HG02840 (cell line): ENCODE data around the gene SLC1A2.

Experiments used
- ATAC-seq: cut with Tn5 transposase; IDR thresholded peaks from one replicate; pipeline ENCODE4 v1.9.1; 2021; ENCODE audit warnings: mild to moderate bottlenecking, moderate library complexity, moderate number of reproducible peaks; ENCODE audit not compliant: unreplicated experiment, low FRiP score

Gene SLC1A2

DNA sequence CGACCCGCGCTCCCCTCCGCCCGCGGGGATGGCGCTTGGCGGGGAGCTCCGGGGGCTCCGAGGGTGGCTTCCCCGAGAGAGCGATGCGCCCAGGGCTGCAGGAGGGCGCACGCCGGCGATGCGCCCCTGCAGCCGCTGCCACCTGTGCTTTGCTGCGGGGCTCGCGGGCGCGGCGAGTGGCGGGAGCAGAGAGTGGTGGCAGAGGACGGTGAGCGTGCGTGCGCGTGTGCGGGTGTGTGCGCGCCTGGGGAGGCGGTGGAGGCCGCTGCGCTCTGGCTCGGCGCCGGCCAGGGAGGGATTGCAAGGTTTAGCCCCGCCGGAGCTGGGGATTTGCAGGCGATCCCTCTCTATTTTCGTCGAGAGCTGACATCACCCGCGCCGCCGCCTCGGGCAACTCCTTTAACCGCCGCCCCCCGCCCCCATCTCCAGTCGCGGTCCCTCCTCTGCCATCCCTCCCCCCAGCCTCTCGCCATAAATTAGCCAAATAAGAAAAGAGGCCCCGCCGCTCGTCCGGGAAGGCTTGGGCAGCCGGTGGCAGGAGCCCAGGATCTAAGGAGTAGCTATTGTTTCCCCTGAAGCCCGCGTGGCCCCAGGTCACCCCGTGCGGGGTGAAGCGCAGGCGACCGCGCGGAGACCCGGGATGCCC, at the start of gene SLC1A2:
SLC1A2 (minus strand) TSS at position 375 of the 646 bp plus-strand sequence. CDS start 592 bp downstream, outside the sequence.
- ATAC-seq = no peak

DNA sequence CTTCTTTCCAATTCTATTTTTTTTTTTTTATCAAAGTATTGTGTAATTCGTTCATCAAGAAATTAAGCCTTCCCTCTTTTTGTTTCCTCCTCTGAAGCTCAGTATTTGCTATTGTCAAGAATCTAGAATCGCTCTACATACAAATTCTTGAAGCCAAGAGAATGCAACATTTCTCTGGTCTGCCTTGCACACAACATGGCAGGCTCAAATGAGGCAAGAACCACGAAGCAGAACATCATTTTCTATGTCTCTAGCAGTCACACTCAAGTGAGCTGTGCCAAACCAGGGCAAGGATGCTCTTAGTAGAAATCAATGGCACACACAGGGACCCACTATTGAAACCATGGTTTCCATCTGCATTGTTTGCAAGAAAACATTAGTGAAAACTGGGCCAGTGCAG, 46.7 kb upstream of the SLC1A2 start:
- ATAC-seq = no peak

DNA sequence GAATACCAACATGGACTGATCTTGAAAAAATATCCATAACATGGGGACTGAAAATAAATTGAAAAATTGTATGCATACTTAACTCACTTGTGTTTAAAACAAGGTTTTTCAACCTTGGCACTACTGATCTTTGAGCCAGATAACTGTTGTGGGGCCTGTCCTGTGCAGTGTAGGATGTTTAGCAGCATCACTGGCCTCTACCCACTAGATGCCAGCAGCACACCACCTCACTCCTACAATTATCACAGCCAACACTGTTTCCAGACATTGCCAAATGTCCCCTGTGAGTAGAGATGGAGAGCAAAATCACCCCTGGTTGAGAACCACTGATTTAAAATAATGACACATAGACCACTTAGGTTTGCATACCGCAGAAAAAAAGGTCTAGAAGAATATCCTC, 45.0 kb upstream of the SLC1A2 start:
- ATAC-seq = no peak

DNA sequence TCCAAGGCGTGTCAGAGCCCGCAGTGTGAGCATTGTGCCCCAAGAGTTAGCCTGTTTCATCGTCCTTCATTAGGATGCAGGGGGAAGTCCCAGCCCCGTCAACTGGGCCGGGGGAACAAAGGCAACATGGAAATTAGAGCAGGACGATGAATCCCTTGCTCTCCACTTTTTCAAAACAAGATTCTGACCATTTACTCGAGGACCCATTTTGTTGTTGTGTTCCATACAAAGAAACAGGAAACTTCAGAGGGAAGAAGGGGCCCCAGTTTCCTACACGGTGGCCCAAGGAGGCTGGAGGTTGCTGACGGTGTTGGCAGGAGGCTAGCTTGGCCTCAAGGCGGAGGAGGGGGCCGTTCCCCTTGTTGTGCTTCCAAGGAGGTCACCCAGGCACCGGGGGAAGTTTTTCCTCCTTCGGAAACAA, 44.0 kb upstream of the SLC1A2 start:
- no peak for ATAC-seq

DNA sequence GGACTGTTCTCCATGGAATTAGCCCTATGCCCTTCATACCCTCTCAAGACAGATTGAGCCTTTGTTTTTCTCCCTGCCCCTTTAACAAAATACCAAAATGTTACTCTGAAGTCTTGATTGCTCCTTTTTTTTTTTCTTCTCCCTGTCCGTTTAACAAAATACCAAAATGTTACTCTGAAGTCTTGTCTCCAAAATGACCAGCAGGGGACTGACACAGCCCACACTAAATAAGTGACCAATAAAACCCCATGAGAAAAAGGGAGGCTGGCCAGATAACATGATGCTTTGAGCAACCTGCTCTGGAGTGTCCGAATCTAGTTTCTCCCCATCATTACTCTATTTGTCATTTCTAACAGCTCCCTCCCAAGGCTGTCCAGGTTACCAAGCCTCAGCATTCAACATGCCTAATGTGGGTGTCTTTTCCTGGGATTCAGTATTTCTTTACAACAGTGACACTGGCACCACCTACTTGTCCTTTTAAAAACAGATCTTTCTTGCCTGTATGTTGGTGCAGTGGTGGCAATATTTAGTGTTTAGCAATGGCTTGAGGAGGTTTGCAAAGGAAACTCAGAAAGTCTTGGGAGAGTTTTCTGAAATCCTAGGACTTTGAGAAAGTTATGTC, 42.7 kb upstream of the SLC1A2 start:
- no peak for ATAC-seq

DNA sequence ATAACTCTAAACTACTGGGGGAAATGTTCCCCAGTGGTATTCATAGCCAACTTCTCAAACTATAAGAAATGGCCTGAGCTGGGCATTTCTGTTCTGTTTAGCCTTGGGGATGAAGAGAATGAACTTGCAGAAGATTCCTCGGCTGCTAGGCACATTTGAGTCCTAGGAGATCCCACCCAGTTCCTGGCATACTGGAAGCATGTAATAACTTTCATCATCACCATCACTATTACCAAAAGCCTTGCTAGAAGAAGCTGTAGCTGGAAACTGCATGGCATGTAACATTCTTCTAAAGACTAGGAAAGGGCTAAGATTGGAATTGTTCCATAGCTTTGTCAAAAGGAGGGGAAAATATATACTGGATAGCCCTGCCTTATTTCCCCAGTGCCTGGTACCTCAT, 40.1 kb upstream of the SLC1A2 start:
- no peak for ATAC-seq

DNA sequence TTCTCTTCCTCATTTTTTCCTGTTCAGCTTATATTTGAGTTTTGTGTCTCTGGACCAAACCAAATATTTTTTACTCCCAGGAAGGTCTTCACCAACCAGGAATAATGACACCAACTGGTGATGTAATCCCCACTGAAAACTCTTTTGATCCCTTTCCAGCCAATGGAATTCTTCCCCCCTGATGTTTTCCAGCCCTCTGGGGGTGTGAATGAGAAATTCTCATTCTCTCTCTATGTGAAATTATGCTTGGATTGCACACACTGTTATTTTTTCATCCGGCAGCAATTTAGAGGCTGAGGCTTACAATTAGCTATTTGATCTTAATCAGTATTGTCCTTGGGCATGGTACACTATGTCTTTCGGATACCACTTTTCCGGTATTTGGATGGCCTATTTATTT, 39.5 kb upstream of the SLC1A2 start:
- no peak for ATAC-seq

DNA sequence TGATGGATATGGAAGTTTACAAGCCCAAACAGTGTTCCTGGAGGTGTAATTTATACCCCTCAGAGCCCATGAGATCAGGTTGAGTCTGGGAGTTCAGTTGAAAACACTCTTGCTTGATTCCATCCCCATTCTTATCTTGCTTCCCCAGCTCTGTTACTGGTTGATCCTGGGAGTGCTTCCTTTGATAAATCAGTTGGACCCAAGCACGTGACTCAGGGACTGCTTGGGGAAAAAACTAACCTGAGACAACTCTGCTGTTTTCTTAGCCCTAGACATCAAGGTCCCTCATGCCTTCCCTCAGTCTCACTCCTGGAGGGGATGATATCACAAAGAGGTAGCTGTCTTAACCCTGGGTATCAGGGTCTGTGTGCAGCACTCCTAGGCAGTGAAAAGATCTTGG, 35.0 kb upstream of the SLC1A2 start:
- no peak for ATAC-seq

DNA sequence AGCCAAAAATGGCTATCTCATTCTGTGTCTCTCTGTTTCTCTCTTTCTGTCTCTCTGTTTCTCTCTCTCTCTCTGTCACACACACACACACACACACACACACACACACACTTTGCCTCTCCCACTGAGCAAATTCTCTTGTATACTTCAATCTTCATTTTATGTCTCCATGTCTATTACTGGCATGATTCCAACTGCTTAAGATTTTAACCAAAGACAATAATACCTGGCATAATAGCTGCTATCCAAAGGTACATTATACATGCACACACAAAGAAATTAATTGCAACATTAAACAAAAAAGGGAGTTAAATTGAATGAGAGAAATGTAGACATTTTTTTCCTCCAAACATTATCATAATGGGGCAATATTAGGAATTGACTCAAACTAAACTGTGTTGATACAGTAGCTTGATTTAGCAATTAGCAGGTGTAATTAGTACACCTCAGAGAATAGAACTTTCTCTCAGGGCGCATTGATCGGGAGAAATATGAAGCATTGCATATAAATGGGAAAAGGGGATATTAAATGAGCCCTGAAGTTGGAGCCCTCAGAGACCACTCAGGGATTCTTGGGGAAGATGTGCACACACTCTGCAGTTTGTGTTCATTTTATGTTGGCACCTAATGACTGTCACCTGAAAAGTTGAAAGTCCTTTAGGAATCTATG, 17.4 kb upstream of the SLC1A2 start:
- ATAC-seq = no peak

DNA sequence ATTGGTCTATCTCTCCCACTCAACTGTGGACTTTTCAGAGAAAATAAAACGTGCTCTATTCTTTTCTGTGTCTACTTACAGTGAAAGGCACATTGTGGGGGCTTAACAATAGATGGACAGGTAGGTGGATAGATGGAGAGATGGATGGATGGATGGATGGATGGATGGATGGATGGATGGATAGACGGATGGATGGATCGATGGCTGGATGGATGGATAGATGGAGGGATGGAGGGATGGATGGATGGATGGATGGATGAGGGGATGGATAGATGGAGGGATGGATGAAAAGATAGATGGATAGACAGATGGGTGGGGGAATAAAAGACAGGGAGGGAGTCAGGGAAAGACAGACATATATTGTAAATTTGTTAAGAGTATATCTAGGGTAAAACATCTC, 14.2 kb upstream of the SLC1A2 start:
- no peak for ATAC-seq

DNA sequence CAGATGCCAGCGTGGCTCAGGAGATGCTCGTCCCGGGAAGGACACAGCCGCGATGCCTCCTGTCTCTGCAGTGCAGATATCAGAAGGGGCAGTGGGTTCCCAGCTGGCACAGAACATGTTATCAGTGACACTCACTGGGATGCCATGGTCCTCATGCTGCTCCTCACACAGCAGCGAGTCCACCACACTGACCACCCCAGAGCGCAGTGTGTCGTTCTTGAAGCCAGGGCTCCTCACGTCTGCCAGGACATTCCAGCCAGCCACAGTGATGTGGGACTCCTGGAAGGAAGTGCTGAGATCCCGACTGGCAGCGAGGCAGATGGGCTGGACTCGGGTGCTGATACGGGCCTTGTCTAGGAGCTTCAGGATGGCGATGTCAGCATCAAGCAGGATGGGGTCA, 13.1 kb upstream of the SLC1A2 start:
- ATAC-seq = no peak

DNA sequence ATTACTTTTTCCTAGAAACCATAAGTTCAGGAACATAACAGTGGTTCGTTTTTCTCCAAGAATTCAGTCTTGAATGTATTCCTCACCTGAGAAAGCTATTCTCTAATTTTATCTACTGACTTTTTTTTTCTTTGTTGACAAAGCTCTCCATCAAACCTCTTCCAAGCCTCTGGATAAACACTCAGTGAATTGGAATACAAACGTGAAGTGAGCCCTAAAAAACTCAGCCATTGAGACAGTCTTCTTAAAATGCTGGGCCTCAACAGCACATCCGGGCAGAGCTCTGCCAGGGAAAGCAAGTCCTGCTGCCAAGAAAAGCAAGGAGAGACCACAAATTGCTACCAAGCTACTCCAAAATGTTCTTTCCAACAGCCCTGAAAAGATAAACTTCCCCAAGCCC, 7.7 kb upstream of the SLC1A2 start:
- ATAC-seq = no peak

DNA sequence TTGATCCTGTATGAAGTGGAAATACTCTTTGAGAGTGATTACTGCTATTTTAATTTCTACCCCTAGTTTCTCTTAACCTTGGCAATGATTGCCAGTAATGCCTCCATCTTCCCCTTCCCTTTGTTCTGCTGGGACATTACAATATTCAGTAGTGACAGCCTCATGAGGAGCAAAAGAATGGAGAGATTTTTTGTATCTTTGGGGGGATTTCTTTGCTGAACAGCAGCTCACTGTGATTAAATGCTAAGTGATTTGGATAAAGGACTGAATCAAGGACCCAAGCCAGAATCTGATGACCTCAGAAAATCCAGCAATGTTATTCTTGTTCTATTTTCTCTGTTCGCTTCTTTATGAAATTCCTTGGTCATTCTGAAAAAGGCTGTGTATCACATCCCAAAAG, 7.0 kb upstream of the SLC1A2 start:
- no peak for ATAC-seq

DNA sequence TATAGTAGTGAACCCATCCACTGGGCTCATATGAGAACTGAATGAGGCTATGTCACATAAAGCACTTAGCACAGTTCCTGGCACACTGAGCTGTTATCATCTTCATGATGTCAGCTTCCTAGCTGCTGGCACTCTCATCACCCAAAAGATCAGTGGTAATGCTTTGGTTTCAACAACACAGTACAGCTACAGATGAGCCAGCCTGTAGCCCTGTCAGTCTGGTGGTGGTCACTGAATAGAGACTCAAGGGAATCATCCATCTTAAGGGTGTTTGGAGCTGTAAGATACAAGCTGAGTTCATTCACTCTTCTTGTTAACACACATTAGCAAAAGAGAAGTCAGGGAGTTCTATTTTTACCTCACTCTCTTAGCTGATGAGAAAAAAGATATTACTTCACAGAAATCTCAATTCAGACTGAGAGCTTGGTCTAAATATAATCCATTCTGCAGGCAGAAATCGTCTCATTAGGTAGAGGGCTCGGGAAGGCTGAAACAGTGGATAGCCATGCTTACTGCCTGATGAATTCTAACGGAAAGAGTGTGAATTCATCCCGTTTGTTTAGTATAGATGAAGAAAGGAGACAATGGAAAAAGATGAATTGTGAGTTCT, 6.3 kb upstream of the SLC1A2 start:
- ATAC-seq = no peak

DNA sequence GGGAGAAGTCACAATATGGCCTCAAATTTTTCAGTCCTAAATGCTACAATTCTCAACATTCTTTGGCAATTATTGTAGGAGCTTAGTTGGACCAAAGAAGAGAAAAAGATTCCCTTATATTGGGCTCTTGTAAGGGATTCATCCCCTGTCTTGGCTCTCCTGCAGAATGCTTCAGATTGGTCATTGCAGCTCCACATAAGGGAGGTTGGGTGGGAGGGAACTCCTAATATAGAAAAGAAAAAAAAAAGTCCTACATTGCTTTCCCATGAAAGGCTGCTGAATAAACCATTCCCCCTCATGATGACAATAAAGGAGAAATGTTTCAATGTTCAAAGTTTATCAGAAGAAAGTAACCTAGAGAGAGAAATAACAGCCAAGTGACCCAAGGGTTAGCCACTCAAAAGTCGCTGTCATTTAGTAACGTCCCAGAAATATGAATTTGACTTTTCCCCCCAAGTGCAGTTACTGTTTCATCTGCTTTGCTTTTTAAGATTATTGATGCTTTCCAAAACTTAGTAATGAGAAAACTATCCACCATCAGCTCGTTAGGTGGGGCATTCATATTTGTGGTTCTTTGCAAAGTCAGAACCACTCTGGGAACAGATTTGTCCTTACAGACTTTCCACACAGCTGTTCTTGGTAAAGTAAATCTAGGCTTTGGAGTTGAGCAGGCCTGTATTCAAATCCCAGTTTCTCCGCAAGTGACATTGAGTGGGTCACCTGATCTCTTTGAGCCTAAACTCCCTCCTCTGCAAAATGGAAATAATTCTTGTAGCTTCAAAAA, 5.0 kb upstream of the SLC1A2 start:
- ATAC-seq = no peak

DNA sequence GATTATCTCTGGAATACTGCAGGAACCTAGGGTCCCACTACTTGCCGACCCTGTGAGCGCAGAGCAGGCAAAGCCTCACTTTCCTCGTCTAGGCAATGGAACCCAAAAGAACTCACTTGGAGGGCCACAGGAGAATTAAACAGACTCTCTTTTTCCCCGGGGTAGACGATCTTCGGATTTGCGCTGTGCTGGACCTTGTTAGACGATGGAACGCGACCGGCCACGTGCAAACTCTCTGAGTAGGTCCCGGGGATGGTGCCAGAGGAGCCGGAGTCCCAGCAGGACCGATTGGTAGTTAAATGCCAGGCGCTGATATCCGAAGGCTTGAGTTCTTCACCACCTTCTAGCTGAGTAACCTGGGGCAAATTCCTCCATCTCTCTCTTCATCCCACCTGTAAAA, 1.0 kb upstream of the SLC1A2 start:
- no peak for ATAC-seq

DNA sequence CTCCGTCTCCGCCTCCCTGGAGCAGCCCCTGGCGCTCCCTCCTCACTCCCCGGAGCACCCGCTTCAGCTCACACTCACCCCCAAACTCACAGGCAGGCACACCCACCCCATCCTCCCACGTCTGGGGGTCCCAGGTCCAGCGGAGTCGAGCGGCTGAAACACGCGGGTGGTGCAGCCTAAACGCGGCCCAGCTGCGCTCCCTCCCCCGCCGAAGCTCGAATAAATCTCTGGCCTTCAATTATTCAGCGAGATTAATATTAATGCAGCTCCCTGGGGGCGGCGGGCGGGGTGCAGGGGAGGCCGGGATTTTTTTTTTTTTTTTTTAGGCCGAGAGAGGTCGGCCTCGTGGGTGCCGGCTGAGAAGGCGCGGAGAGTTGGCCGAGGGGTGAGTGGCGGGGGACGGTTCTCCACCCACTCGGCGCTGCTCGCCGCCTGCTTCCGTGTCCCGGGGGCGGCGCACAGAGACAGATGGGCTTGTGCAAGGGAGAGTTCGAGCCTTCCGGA, 524 bp upstream of the SLC1A2 start:
- no peak for ATAC-seq

DNA sequence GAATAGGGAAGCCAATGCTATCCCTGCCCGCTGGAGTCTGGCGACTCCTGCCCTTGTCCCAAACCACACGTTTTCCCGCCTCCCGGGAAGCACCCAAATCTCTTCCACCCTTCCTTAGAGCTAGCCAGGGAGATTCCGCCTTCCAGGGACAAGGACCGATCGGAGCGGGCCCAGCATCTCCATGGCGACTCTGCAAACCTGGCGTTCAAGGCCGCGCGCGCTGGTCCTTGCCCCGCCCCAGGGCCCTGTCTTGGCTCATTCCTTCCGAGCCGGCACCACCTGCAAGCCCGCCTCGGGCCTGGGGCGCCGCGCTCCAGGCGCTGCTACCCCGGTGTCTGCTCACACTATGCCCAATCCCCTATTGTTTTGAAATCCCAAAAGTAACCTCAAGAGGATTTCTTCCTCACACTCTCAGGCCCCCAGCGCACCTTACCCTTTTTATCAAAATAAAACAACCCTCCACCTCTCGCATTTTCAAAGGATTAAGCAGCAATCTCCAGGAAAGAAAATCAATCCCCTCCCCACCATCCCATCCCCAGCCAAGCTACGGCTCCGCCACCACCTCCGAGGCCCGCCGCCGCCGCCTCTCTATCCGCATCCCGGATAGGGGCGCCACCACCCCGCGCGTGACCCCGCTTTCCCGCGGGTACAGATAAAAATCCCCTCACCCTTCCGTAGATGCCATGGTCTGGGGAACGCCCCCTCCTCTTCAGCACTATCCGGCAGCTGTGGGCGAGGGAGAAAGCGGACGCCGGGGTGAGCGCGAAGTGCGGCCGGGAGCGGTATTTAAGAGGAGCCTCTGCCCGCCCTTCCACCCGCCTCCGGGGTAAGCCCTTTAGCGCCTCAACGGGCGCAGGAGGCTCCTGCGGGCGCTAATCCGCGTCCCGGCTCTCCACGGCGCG, 825 bp downstream of the SLC1A2 start:
- ATAC-seq = no peak

DNA sequence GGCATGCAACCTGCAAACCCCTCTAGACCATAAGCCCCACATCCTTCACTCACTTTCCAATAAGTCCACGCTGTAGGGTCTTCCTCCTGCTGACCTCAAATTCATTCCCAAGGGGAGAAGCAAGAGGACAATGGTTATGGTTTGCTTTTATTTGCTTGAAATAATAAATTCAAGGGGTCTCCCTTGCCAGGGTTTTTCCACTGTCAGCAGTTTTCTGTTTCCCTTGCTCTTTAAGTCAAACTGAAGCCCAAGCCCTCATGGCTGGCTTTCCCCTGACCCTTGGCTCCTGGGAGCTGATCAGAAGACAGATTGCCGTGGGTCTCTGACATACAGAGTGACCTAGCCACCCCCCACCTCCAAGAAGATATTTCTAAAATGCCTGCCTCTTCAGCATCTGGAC, 3.9 kb downstream of the SLC1A2 start:
- no peak for ATAC-seq

DNA sequence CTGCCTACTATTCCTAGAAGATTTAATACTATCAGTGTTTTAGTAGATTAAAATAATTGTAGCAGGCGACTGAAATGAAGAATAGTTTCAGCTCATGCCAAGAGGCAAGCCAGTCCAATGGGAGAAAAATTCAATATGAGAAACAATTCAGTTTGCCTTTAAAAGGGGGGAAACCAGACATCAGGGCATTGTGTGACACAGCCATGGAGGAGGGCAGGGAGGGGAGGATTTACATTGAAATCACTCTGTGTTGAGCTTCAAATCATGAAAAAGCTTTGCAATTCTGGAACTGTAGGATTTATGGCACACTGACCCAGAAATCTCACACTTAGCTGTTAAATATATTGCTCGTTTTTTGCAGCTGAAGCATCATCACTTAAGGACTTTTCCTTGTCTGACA, 4.6 kb downstream of the SLC1A2 start:
- ATAC-seq = no peak
